Measurements from ENCODE around the gene SLC4A7. TPM values are rescaled to one million over a fixed set of nuclear protein-coding genes. Genes with fewer than 3 reads are reported as not detected.
"Not testable (repeated sequence)": the region's sequence is repeated elsewhere in the genome, so short reads cannot be mapped to it uniquely, and the experiment has no call there.

The SLC4A7 gene
- total RNA-seq, 1 experiment from 2014 or later, result 56.9 TPM

- DNase-seq (ENCODE audit: extremely low read depth, low read depth), result no peak
Observed at GRCh38 chr3:27488821-27489220, 4.6 kb upstream of the SLC4A7 start.

DNA sequence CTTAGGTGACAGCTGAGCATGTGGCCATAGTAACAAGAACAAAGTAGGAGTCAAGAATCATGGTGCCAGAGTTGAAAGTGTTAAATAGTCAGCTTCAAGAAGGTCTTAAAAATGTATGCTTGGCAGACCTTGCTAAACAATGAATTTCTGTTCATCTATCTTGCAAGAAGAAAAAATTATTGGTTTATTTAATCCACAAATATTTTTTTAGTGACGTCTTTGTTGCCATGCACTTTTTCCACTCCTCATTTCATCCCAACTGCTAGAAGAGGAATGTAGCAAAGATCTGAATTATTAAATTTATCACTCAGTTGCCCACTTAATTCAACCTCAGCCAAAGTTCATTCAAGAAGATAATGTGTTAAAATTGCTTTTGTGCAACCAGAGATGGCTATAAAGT, 3.2 kb upstream of the SLC4A7 start:
- no peak for DNase-seq (ENCODE audit: extremely low read depth, low read depth)

- no peak for DNase-seq (ENCODE audit: extremely low read depth, low read depth)
Observed at GRCh38 chr3:27486336-27486735, 2.2 kb upstream of the SLC4A7 start.

DNA sequence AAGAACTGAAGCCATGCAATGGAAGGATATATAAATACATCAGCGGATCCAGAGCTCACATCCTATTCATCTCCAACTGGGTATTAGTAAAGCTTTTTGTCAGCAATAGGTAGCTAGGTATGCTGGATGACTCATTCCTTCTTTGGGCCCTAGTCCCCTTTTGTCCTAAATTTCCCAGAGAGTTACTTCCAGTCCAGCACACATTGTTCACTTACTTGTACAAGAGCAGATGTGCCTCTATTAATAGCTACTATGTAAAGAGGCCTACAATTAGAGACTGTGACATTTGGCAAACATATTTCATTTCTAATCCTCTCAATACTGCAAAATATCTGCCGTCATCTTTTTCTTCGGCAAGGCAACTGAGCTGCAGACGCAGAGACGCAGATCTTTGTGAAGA, 1.7 kb upstream of the SLC4A7 start:
- DNase-seq (ENCODE audit: extremely low read depth, low read depth), result no peak

DNA sequence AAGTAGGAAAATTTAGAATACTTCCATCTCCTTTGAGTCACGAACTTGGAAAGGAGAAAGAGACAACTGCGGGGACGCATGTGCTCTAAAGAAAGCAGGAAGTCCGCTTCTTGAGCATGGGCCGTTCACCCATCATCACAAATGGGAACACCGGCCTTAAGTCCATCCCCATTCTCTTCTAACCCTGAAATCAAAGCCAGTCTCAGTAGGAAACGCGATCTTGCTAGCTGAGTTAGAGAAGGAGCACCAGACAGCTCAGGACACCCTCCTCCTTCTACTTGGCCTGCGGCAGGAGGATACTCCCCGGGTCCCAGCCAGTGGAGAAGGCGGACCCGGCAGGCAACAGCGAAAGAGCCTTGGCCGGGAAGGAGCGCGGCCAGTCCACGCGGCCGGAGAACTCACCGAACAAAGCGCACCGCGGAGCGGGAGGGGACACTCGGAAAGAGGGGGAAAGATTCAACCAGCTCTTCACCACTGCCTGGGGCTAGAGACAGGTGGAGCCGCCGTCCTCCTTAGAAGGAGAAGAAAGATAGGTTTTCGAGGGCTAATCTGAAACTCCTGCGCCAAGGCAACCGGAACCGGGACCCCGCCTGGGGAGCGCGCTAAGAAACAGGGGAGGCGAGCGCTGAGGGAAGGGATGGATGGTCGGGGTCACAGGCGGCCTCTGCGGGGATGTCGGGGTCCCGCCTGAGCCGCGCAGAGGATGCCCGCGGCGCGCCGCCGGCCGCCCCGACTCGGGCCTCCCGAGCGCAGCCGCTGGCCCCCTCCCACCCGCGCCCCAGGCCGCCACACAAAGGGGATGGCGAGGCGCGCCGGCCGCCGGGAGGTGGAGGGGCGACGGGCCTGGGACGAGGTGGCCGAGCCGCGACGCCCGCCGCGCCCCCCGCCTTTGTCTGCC, 818 bp downstream of the SLC4A7 start:
- peak; percentile 22 for DNase-seq (ENCODE audit: extremely low read depth, low read depth)

- no peak for DNase-seq (ENCODE audit: extremely low read depth, low read depth)
Observed at GRCh38 chr3:27479806-27480543, 4.2 kb downstream of the SLC4A7 start.

DNA sequence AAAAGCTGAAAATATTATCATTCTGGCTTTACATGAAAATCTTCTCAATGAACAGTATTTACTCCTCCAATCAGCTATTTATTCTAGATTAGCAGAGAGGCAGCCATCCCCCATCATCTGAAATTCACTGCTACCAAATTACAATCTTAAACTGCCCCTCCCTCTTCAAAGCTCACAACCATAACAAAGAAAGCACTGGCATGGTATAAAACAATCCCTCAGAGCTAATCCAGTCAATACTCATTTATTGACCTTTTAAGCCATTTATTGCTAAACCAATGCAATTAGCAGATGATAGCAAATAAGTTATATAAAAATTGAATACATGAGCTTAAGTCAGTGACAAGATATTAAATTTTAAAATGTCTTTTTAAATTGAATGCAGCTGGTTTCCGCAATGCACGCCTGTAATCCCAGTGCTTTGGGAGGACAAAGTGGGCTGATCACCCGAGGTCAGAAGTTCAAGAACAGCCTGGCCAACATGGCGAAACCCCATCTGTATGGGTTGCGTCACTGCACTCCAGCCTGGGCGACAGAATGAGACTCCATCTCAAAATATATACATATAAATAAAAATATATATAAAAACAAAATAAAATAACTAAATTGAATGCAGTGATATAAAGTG, 12.1 kb downstream of the SLC4A7 start:
- no peak for DNase-seq (ENCODE audit: extremely low read depth, low read depth)

DNA sequence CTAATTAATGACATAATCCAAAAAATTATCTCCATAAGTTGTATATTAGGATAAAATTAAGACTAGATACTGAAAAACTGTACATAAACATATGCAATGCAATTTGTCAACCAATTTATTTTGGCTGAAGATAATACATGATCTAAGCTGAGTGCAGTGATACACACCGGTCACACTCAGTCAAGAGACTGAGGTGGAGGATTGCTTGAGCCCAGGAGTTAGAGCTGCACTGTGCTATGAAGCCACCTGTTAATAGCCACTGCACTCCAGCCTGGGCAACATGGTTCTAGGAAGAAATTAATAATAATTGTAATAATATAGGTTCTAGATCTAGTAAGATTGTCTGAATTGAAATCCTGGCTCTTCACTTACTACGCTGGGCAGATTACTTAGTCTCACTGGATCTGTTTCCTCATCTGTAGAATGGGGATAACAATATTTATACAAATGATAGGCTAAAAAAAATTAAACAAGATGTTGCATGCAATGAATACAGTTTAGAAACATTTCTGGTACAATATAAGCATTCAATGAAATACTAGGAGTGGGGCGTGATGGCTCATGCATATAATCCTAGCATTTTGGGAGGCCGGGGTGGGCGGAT, 15.8 kb downstream of the SLC4A7 start:
- no peak for DNase-seq (ENCODE audit: extremely low read depth, low read depth)

- peak; percentile 39 for DNase-seq (ENCODE audit: extremely low read depth, low read depth)
Observed at GRCh38 chr3:27467545-27467944, 16.6 kb downstream of the SLC4A7 start.

GRCh38 chr3:27464646-27465045, 19.5 kb downstream of the SLC4A7 start:
- DNase-seq (ENCODE audit: extremely low read depth, low read depth), result no peak

DNA sequence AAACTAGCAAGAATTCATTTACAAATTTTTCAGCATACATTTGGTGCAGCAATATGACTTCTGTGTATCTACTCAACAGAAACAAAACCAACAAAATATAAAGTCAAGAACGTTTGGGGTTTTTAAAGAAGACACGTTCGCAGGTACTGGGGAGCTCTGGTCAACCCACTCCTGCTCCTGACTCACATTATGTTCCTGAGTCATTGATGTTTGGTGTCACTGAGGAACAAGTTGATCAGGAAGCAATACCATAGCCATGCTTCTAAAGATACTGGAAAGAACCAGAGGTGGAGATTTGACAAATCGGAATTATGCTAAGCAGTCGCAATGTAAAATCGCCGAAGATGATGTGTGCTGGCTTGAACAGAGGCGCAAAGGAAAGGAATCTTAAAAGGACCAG, 22.0 kb downstream of the SLC4A7 start:
- no peak for DNase-seq (ENCODE audit: extremely low read depth, low read depth)

GRCh38 chr3:27458929-27459328, 25.3 kb downstream of the SLC4A7 start:
- DNase-seq (ENCODE audit: extremely low read depth, low read depth), result no peak

DNA sequence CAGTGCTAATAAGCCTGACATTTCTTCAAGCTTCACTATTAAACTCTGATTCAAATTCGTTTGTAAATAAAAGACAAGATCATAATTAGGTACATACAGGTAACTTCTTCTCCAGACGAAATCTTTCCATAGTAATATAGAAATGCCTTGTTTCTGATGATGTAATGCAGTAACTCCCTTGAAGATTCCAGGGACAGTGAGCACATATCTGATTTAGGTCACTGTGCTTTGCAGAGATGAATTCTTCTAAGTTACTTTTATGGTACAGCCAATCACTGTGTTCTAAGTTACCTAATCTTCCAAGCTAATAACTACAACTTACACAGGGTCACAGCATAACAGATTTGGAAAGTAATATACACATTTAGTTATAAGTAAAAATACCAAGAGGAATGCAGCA, 27.6 kb downstream of the SLC4A7 start:
- DNase-seq (ENCODE audit: extremely low read depth, low read depth), result no peak

DNA sequence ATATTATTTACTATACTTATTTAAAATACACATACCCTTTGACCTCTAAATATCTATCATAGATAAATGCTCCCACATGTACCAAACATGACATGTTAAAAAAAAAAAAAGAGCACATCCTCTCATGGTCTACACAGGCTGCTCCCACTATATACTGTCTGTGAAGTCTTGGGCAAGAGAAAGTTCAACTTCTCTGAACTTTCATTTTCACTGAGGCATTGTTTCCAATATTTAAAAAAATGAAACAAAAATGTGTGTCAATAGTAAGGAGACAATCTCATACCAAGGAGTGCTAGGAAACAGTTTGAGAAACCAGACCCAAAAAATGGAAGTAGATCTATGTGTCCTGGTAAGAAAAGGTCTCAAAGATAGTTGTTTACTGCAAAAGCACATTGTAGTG, 29.3 kb downstream of the SLC4A7 start:
- no peak for DNase-seq (ENCODE audit: extremely low read depth, low read depth)

- DNase-seq (ENCODE audit: extremely low read depth, low read depth), result no peak
Observed at GRCh38 chr3:27454461-27454860, 29.7 kb downstream of the SLC4A7 start.

GRCh38 chr3:27452368-27453090, 31.7 kb downstream of the SLC4A7 start:
- DNase-seq (ENCODE audit: extremely low read depth, low read depth), result no peak

- DNase-seq (ENCODE audit: extremely low read depth, low read depth), result no peak
Observed at GRCh38 chr3:27451842-27452241, 32.3 kb downstream of the SLC4A7 start.

- no peak for DNase-seq (ENCODE audit: extremely low read depth, low read depth)
Observed at GRCh38 chr3:27451251-27451650, 32.9 kb downstream of the SLC4A7 start.

DNA sequence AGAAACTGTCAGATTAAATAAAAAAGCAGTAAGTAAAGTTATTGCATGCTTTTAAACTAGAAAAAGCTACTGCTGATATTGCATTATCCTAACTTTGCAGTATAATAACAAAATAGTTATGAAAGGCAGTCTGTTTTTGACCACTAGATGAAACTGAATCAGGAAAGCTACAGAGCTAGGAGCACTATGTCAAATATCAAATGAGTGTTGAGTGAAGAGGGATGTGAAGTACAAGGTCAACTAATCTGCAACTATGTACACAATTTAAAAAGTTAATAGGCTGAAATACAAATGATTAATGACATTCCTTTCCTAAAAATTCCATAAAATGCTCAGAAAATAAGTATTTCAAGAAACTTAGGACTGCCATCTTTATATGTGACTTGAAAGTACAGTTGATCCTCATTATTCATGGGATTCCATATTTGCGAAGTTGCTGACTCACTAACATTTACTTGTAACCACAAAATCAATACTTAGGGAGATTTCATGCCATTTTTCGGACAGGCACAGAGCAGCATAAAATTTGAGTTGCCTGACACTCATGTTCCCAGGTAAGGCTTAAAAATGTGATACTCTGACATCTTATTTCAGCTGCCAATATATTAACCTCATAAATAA, 34.5 kb downstream of the SLC4A7 start:
- no peak for DNase-seq (ENCODE audit: extremely low read depth, low read depth)

GRCh38 chr3:27442995-27443394, 41.2 kb downstream of the SLC4A7 start:
- not testable (repeated sequence) for DNase-seq (ENCODE audit: extremely low read depth, low read depth)

Measured in NCI-H460 (cell line).